ENCODE measurements around the gene SLC25A51. TPM values are rescaled to one million over a fixed set of nuclear protein-coding genes. Genes with fewer than 3 reads are reported as not detected.

The SLC25A51 gene
- total RNA-seq, 4 donors from 2014 or later = 32.2 to 67.8 (median 57.8) TPM

- H3K9me3 ChIP-seq = no peaks in the 10 kb centered on the region
- TF ChIP-seq, protein P1, sequence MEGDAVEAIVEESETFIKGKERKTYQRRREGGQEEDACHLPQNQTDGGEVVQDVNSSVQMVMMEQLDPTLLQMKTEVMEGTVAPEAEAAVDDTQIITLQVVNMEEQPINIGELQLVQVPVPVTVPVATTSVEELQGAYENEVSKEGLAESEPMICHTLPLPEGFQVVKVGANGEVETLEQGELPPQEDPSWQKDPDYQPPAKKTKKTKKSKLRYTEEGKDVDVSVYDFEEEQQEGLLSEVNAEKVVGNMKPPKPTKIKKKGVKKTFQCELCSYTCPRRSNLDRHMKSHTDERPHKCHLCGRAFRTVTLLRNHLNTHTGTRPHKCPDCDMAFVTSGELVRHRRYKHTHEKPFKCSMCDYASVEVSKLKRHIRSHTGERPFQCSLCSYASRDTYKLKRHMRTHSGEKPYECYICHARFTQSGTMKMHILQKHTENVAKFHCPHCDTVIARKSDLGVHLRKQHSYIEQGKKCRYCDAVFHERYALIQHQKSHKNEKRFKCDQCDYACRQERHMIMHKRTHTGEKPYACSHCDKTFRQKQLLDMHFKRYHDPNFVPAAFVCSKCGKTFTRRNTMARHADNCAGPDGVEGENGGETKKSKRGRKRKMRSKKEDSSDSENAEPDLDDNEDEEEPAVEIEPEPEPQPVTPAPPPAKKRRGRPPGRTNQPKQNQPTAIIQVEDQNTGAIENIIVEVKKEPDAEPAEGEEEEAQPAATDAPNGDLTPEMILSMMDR (IDR thresholded peaks at IDR 0.05) = no peak
- no peak for TF ChIP-seq POLR2A (IDR thresholded peaks at IDR 0.05)
- no peak overlapping the region for H3K4me3 ChIP-seq
- no peak overlapping the region for H3K27ac ChIP-seq
- H3K27me3 ChIP-seq = no peaks in the 10 kb centered on the region
- peaks cover 0 to 9% (median 0%) of the 10 kb centered on the region in 4 donors for H3K4me1 ChIP-seq
- H3K36me3 ChIP-seq = peaks cover 0 to 3% (median 0%) of the 10 kb centered on the region in 3 donors
- peak in 1 of 3 donors; percentile 47 for DNase-seq
Observed at GRCh38 chr9:37923796-37924427, 20.0 kb upstream of the SLC25A51 start.

GRCh38 chr9:37923118-37923795 lies 19.3 kb upstream of the SLC25A51 start:
- TF ChIP-seq, protein P1 (IDR thresholded peaks at IDR 0.05) = no peak
- no peak for TF ChIP-seq POLR2A (IDR thresholded peaks at IDR 0.05)
- no peaks in the 10 kb centered on the region for H3K27me3 ChIP-seq
- H3K9me3 ChIP-seq = no peaks in the 10 kb centered on the region
- DNase-seq = peak in 1 of 3 donors; percentile 35
- H3K4me3 ChIP-seq = no peak overlapping the region
- H3K4me1 ChIP-seq = peaks cover 0 to 7% (median 0%) of the 10 kb centered on the region in 4 donors
- H3K36me3 ChIP-seq = peaks cover 0 to 3% (median 0%) of the 10 kb centered on the region in 3 donors
- H3K27ac ChIP-seq = no peak overlapping the region

DNA sequence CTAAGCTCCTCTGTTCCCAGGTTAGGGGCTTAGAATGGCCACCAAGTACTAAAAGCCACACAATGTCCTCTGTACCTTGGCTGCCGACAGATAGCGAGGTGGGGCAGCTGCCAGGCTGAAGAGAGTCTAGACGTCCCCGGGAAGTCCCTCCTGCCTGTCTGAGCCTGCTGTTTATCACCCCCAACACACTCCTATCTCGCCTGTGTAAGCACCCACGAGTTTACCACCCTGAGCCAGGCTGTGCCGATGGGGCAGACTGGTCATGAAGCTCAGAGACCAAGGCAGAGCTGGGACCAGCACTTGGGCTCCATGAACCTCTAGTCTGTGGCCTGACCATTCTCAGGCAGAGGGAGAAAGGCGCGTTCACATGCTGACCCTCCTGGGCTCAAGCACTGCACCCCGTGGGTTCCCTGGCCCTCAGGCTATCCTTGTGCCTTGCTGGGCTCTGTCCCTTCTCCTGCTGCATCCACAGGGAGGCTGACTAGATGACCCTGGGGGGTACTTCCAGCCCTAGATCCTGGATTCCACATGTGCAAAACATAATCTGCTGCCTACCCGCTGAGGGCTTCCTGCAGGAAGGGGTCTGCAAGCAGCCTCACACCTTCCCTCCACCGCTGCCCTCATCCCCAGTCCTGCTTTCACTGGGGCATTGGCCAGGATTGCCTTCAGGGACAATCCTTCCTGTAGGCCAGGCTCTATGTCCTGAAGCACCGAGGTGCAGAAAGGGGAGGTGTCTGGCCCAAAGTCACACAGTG lies 18.6 kb upstream of the SLC25A51 start:
- Histone ChIP-seq H3K9me3 (no peaks in the 10 kb centered on the region), H3K27ac (no peak overlapping the region), H3K36me3 (peaks cover 0 to 9% (median 0%) of the 10 kb centered on the region in 3 donors), H3K4me3 (no peak overlapping the region), H3K27me3 (no peaks in the 10 kb centered on the region), H3K4me1 (no peaks in the 10 kb centered on the region)
- no peak for TF ChIP-seq POLR2A (IDR thresholded peaks at IDR 0.05)
- TF ChIP-seq, protein P1 (IDR thresholded peaks at IDR 0.05) = no peak
- DNase-seq = no peak

- no peak overlapping the region for H3K27ac ChIP-seq
- no peak overlapping the region for H3K4me3 ChIP-seq
- H3K36me3 ChIP-seq = peaks cover 0 to 15% (median 0%) of the 10 kb centered on the region in 3 donors
Observed at GRCh38 chr9:37921546-37922300, 17.8 kb upstream of the SLC25A51 start.

More at GRCh38 chr9:37921546-37922300, 17.8 kb upstream of the SLC25A51 start:
- no peak for TF ChIP-seq POLR2A (IDR thresholded peaks at IDR 0.05)
- TF ChIP-seq, protein P1 (IDR thresholded peaks at IDR 0.05) = no peak
- peak in 1 of 3 donors; percentile 26 for DNase-seq
- H3K4me1 ChIP-seq = no peaks in the 10 kb centered on the region
- no peaks in the 10 kb centered on the region for H3K27me3 ChIP-seq
- H3K9me3 ChIP-seq = no peaks in the 10 kb centered on the region

Measured in Peyer's patch (tissue), 4 donors.